BLaER1 (cell line): Measurements from ENCODE around the gene TMEM163.
"Not testable (repeated sequence)": the region's sequence is repeated elsewhere in the genome, so short reads cannot be mapped to it uniquely, and the experiment has no call there.

ENCODE experiments used
- H3K27ac ChIP-seq: shearing (Covaris generic); formaldehyde crosslinking; 2 replicates; pipeline ENCODE4 v1.8.1; 2022
- H3K27me3 ChIP-seq: shearing (Covaris generic); formaldehyde crosslinking; 2 replicates; pipeline ENCODE4 v1.8.1; 2022
- H3K36me3 ChIP-seq: shearing (Covaris generic); formaldehyde crosslinking; 2 replicates; pipeline ENCODE4 v1.8.1; 2022
- H3K4me1 ChIP-seq: shearing (Covaris generic); formaldehyde crosslinking; 2 replicates; pipeline ENCODE4 v1.8.1; 2022
- H3K4me2 ChIP-seq: shearing (Covaris generic); formaldehyde crosslinking; 2 replicates; pipeline ENCODE4 v1.8.1; 2022
- H3K4me3 ChIP-seq: shearing (Covaris generic); formaldehyde crosslinking; 2 replicates; pipeline ENCODE4 v1.8.1; 2022
- H3K9ac ChIP-seq: shearing (Covaris generic); formaldehyde crosslinking; 2 replicates; pipeline ENCODE4 v1.8.1; 2022
- H3K9me3 ChIP-seq: shearing (Covaris generic); formaldehyde crosslinking; 2 replicates; pipeline ENCODE4 v1.8.1; 2022
- H4K20me1 ChIP-seq: shearing (Covaris generic); formaldehyde crosslinking; 2 replicates; pipeline ENCODE4 v1.8.1; 2022
- Cebpa-rat ChIP-seq: shearing (Covaris generic); IDR thresholded peaks from 2 replicates; pipeline ENCODE4 v1.8.1; 2022

TMEM163 gene

DNA sequence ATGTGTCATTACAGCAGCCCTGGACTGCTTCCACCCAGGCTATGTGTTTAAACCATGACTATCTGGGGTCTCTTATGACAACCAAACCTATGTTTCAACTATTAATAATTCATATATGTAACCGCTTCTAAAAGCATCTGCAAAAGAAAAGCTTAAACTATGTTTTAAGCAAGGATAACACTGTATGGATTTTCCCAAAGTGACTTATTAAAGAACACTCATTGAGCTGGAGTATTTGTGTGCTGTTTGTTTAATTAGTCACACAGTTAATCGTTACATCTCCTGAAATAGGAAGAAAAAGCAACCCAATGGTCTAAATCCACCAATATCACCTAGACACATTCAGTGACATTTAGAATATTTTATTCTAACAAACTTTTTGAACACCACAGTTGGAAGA, 51.3 kb downstream of the TMEM163 start:
- H3K27me3 ChIP-seq: no peaks in the 10 kb centered on the region
- H4K20me1 ChIP-seq: no peaks in the 10 kb centered on the region
- H3K9ac ChIP-seq: no peak overlapping the region
- H3K36me3 ChIP-seq: no peaks in the 10 kb centered on the region
- no peak overlapping the region for H3K27ac ChIP-seq
- no peak for TF ChIP-seq Cebpa-rat
- no peaks in the 10 kb centered on the region for H3K9me3 ChIP-seq
- H3K4me2 ChIP-seq: 0 out of 2 replicates have a peak overlapping the region, but pooled peaks have one; percentile 49
- H3K4me1 ChIP-seq: peaks cover 40% of the 10 kb centered on the region
- H3K4me3 ChIP-seq: no peak overlapping the region

DNA sequence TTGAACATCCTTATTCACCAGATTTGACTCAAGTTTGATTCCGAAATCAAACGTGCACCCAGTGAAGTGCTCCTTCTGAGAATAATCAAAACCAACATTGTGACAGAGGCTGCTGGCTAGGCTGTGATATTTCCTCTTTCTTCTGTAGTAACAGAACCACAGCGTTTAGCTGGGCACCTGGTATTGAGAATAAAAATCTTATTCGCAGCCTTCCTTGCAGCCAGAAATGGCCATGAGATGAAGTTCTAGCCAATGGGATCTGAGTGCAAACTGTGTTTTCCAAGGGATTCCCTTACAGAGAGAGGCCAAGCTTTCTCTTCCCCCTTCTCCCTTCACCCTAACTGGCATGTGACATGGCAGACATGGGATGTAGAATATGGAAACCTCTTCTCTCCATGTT, 51.7 kb downstream of the TMEM163 start:
- no peak overlapping the region for H3K27ac ChIP-seq
- peaks cover 40% of the 10 kb centered on the region for H3K4me1 ChIP-seq
- H3K9me3 ChIP-seq: no peaks in the 10 kb centered on the region
- no peaks in the 10 kb centered on the region for H3K27me3 ChIP-seq
- no peak overlapping the region for H3K4me2 ChIP-seq
- no peak overlapping the region for H3K4me3 ChIP-seq
- H4K20me1 ChIP-seq: no peaks in the 10 kb centered on the region
- H3K36me3 ChIP-seq: no peaks in the 10 kb centered on the region
- no peak for TF ChIP-seq Cebpa-rat
- H3K9ac ChIP-seq: no peak overlapping the region

DNA sequence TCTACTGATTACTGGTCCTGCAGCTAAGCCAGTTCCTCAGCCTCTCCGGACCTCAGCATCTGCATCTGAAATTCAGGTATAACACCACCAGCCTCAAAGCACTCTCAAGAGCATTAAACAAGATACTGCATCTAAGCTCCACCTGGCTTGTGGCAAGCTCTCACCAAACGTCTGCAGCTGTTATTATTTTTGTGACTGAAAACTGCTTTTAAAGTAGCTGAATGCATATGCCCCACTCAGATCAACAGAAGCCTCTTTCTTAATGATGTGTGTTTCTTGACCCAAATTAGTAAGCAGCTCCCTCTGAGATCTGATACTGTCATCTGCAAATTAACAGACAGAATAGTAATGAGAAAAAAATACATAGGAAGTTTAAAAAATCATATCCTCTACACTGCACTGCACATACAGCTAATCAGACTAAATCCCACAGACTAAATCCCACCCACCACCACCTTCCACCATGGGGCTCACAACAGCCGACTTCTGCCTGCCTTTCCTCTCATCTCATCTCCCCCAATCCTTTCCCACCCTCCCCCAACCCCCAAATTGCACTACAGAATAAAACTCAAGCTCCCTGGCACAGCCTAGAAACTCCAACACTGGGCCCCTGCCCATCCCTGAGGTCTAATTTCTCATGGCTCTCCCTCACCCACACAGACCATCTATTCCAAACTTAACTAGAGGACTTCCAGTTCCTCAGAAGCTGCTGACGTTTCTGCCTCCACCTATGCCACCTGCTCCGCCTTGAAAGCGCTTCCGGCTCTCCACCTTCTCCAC, 52.9 kb downstream of the TMEM163 start:
- Histone ChIP-seq H3K9me3 (no peaks in the 10 kb centered on the region), H3K4me3 (no peak overlapping the region), H3K27ac (no peak overlapping the region), H3K36me3 (no peaks in the 10 kb centered on the region), H3K4me1 (peaks cover 33% of the 10 kb centered on the region), H3K27me3 (no peaks in the 10 kb centered on the region), H3K9ac (no peak overlapping the region), H3K4me2 (no peak overlapping the region), H4K20me1 (no peaks in the 10 kb centered on the region)
- TF ChIP-seq Cebpa-rat: no peak

DNA sequence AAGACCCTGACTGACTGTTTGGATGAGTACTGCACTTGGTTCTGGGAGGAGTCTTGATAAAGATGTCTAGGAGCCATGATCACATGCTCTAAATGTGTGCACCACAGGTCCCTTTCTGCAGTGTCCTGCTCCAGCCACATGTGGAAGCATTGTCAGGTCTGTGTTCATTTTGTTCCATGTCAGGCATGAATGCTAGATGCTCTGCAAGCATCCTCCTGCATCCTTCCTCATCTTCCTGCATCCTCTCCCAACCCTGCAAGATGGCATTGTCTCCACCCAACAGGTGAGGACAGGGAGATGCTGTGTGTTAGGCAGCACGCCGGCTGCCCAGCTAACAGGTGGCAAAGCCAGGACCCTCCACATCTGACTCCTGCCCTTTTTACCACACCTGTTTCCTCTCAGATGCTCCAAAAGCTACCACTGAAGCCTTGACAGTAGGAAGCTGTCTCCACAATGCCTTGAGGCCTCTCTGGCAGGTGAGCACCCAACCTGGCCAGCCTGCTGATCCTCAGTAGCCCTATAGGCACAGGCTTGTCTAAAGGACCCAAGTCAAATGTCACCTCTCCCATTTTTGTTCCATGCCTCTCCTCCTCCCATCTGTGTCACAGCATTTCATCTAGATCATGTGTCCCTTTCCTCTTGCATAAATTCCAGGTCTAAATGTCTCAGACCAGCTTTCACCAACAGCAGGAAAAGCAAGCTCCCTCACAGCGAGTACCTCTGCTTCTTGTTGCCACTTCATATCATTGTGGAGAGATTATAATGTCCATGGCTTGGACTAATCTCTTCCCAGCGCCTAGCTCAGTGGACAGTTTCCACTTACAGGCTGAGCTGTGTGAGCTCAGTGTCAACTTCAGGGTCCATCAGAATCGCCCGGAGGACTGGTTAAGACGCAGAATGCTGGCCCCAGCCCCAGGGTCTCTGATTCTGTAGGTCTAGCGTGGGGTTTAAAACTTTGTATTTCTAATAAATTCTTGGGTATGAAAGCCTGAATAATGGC, 55.0 kb downstream of the TMEM163 start:
- no peak overlapping the region for H3K27ac ChIP-seq
- no peaks in the 10 kb centered on the region for H4K20me1 ChIP-seq
- peaks cover 11% of the 10 kb centered on the region for H3K4me1 ChIP-seq
- no peak overlapping the region for H3K9ac ChIP-seq
- no peak for TF ChIP-seq Cebpa-rat
- H3K4me3 ChIP-seq: no peak overlapping the region
- no peaks in the 10 kb centered on the region for H3K9me3 ChIP-seq
- H3K27me3 ChIP-seq: no peaks in the 10 kb centered on the region
- no peak overlapping the region for H3K4me2 ChIP-seq
- no peaks in the 10 kb centered on the region for H3K36me3 ChIP-seq

- Histone ChIP-seq H3K27me3 (no peaks in the 10 kb centered on the region), H3K4me1 (peaks cover under 1% of the 10 kb centered on the region; the same call in 1 of the 2 replicates), H3K4me3 (no peak overlapping the region), H3K9me3 (no peaks in the 10 kb centered on the region), H3K9ac (no peak overlapping the region), H3K4me2 (no peak overlapping the region), H3K27ac (no peak overlapping the region), H4K20me1 (no peaks in the 10 kb centered on the region), H3K36me3 (no peaks in the 10 kb centered on the region)
- no peak for TF ChIP-seq Cebpa-rat
These were observed 56.0 kb downstream of the TMEM163 start for GRCh38 chr2:134662751-134663150.

DNA sequence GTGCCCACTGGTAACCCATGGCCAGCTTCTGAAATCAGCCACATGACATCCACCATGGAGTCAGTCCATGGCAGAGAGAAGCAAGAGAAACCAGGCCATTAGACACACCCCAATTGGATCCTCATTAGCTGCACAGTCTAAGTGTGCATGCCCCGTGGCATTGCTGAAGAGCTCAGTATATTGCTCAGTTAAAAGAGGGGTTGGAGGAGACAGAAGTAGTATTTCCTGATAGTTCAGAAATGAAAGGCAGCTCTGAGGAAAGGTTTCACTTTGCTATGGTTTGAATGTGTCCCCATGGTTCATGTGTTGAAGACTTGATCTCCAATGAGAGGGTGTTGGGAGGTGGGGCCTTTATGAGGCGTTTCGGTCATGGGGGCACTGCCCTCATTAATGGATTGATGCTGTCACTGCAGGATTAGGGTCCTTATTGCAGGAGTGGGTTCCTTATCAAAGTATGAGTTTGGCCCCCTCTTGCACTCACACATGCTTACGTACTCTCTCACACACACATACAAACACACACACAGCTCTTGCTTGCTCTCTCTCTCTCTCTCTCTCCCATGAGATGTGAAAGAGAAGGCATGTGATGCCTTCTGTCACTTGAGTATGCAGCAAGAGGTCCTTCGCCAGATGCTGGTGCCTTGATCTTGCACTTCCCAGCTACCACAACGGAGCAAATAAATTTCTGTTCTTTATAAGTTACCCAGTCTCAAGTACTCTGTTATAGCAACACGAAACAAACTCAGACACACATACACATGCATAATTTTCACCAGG, 58.0 kb downstream of the TMEM163 start:
- H3K4me3 ChIP-seq: no peak overlapping the region
- H3K9me3 ChIP-seq: no peaks in the 10 kb centered on the region
- H3K36me3 ChIP-seq: no peaks in the 10 kb centered on the region
- H3K9ac ChIP-seq: no peak overlapping the region
- H4K20me1 ChIP-seq: no peaks in the 10 kb centered on the region
- H3K4me1 ChIP-seq: no peaks in the 10 kb centered on the region
- no peak for TF ChIP-seq Cebpa-rat
- H3K4me2 ChIP-seq: no peak overlapping the region
- H3K27me3 ChIP-seq: no peaks in the 10 kb centered on the region
- no peak overlapping the region for H3K27ac ChIP-seq

DNA sequence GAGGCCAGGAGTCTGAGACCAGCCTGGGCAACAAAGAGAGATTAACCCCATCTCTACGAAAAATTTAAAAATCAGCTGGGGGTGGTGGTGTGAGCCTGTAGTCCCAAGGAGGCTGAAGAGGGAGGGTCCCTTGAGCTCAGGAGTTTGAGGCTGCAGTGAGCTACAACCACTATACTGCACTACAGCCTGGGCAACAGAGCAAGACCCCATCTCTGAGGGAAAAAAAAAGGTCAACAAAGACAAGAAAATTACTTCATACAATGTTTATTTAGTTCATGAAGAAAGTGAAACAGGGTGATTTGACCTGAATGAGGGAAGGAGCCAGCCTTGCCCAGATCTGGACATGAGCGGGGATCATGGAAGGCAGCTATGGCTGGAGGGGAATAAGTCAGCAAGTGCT, 59.1 kb downstream of the TMEM163 start:
- Histone ChIP-seq H3K4me2 (no peak overlapping the region), H3K4me1 (no peaks in the 10 kb centered on the region), H3K27me3 (no peaks in the 10 kb centered on the region), H3K4me3 (no peak overlapping the region), H4K20me1 (no peaks in the 10 kb centered on the region), H3K27ac (no peak overlapping the region), H3K9ac (no peak overlapping the region), H3K36me3 (no peaks in the 10 kb centered on the region), H3K9me3 (no peaks in the 10 kb centered on the region)
- no peak for TF ChIP-seq Cebpa-rat

GRCh38 chr2:134657650-134658250, 61.0 kb downstream of the TMEM163 start:
- Histone ChIP-seq H3K36me3 (no peaks in the 10 kb centered on the region), H3K9ac (no peak overlapping the region), H3K27ac (no peak overlapping the region), H3K27me3 (no peaks in the 10 kb centered on the region), H3K4me2 (no peak overlapping the region), H3K4me1 (no peaks in the 10 kb centered on the region), H4K20me1 (no peaks in the 10 kb centered on the region), H3K4me3 (no peak overlapping the region), H3K9me3 (no peaks in the 10 kb centered on the region)
- no peak for TF ChIP-seq Cebpa-rat

DNA sequence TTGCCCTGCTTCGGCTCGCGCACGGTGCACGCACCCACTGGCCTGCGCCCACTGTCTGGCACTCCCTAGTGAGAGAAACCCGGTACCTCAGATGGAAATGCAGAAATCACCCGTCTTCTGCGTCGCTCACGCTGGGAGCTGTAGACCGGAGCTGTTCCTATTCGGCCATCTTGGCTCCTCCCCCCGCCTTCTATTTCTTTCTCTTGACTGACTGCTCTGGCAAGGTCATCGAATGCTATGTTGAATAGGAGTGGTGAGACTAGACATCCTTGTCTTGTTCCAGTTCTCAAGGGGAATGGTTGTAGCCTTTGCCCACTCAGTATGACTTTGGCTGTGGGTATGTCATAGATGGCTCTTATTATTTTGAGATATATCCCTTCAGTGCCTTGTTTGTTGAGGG, 62.4 kb downstream of the TMEM163 start:
- H3K9me3 ChIP-seq, H3K4me3 ChIP-seq: not testable (repeated sequence)

More for the DNA sequence above, 62.4 kb downstream of the TMEM163 start:
- H4K20me1 ChIP-seq, H3K27me3 ChIP-seq, H3K36me3 ChIP-seq, H3K27ac ChIP-seq, H3K4me1 ChIP-seq, H3K9ac ChIP-seq, H3K4me2 ChIP-seq: not testable (repeated sequence)
